ENCODE results near the gene MRAP.
"Not testable (repeated sequence)": the region's sequence is repeated elsewhere in the genome, so short reads cannot be mapped to it uniquely, and the experiment has no call there.

The MRAP gene

GRCh38 chr21:32300117-32300681 lies 1.5 kb downstream of the MRAP start:
- DNase-seq (ENCODE audit: low read depth in 3 of 3) = no peak

- DNase-seq (ENCODE audit: low read depth in 3 of 3) = no peak
Observed at GRCh38 chr21:32301596-32301995, 2.9 kb downstream of the MRAP start.

GRCh38 chr21:32302560-32302959 lies 3.9 kb downstream of the MRAP start:
- DNase-seq (ENCODE audit: low read depth in 3 of 3) = no peak

- DNase-seq (ENCODE audit: low read depth in 3 of 3) = no peak
Observed at GRCh38 chr21:32303385-32303784, 4.7 kb downstream of the MRAP start.

GRCh38 chr21:32304998-32305397 lies 6.3 kb downstream of the MRAP start:
- no peak for DNase-seq (ENCODE audit: low read depth in 3 of 3)

- no peak for DNase-seq (ENCODE audit: low read depth in 3 of 3)
Observed at GRCh38 chr21:32306021-32306780, 7.5 kb downstream of the MRAP start.

GRCh38 chr21:32307706-32308105 lies 9.1 kb downstream of the MRAP start:
- DNase-seq (ENCODE audit: low read depth in 3 of 3) = no peak

- no peak for DNase-seq (ENCODE audit: low read depth in 3 of 3)
Observed at GRCh38 chr21:32308696-32309095, 10.0 kb downstream of the MRAP start.

GRCh38 chr21:32309906-32310460 lies 11.3 kb downstream of the MRAP start:
- DNase-seq (ENCODE audit: low read depth in 3 of 3) = no peak

GRCh38 chr21:32310976-32311375 lies 12.3 kb downstream of the MRAP start:
- not testable (repeated sequence) for DNase-seq (ENCODE audit: low read depth in 3 of 3)

- DNase-seq (ENCODE audit: low read depth in 3 of 3) = no peak
Observed at GRCh38 chr21:32311621-32312020, 13.0 kb downstream of the MRAP start.

GRCh38 chr21:32312326-32312725 lies 13.7 kb downstream of the MRAP start:
- no peak for DNase-seq (ENCODE audit: low read depth in 3 of 3)

- DNase-seq (ENCODE audit: low read depth in 3 of 3) = no peak
Observed at GRCh38 chr21:32312976-32313375, 14.3 kb downstream of the MRAP start.

GRCh38 chr21:32314806-32315205 lies 16.2 kb downstream of the MRAP start:
- no peak for DNase-seq (ENCODE audit: low read depth in 3 of 3)

- DNase-seq (ENCODE audit: low read depth in 3 of 3) = no peak
Observed at GRCh38 chr21:32315511-32316281, 17.0 kb downstream of the MRAP start.

- DNase-seq (ENCODE audit: low read depth in 3 of 3) = no peak
Observed at GRCh38 chr21:32316361-32317215, 17.9 kb downstream of the MRAP start.

GRCh38 chr21:32317726-32318125 lies 19.1 kb downstream of the MRAP start:
- DNase-seq (ENCODE audit: low read depth in 3 of 3) = no peak

- no peak for DNase-seq (ENCODE audit: low read depth in 3 of 3)
Observed at GRCh38 chr21:32319012-32319411, 20.4 kb downstream of the MRAP start.

- DNase-seq (ENCODE audit: low read depth in 3 of 3) = no peak
Observed at GRCh38 chr21:32320059-32320458, 21.4 kb downstream of the MRAP start.

GRCh38 chr21:32320726-32321125 lies 22.1 kb downstream of the MRAP start:
- DNase-seq (ENCODE audit: low read depth in 3 of 3) = no peak

GRCh38 chr21:32321480-32321879 lies 22.8 kb downstream of the MRAP start:
- no peak for DNase-seq (ENCODE audit: low read depth in 3 of 3)

- DNase-seq (ENCODE audit: low read depth in 3 of 3) = no peak
Observed at GRCh38 chr21:32322103-32322502, 23.4 kb downstream of the MRAP start.
